Germinal center (tissue), 1 donor: Measurements from ENCODE around the gene EBP.

Experiments
- DNase-seq: peaks from one replicate; pipeline ENCODE4 v3.0.0; 2012; ENCODE audit warnings: mixed read lengths, low spot score

The EBP gene

DNA sequence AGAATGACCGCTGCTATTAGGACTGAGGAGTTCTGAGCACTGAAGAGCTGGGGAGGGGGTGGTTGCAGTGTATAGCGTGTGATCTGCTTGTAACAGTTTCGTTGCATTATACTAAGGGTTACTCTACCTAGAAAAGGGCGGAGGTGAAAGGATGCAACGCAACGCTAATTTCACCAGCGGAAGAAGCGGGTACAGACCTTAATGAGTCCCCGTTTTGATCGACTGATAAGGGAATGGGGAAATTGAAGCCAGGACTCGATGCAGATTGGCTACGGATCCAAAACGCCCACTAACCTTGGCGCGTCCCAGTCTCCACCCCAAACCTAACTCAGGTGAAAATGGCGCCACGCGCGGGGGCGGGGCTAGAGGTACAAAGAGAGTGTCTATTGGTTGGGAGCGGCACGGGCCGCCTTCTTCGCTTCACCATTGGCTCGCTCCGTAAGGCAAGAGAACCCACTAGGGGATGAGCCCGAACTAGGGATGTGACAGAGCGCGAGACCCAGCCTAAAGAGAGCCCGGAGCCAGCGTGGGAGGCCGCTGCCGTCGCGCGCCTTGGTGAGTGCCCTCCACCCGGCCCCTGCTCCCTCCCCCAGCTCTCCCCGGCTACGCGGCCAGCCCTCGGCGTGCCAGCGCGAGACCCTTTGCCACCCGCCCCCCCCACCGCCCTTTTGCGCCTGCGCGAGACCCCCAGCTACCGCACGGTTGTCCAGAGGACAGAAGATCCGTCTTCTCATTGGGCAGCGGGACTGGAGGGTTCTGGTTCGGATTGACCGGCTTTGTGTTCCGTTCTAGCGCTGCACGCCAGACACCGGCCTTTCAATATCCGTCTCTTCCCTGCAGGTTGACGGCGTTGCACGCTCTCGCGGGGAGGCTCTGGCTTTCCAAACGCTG, at the start of gene EBP:
Gene EBP, plus strand, starts transcription at position 456 of the 891 bp plus-strand sequence. CDS start 1,964 bp downstream, outside the sequence.
- DNase-seq: peak; percentile 92

DNA sequence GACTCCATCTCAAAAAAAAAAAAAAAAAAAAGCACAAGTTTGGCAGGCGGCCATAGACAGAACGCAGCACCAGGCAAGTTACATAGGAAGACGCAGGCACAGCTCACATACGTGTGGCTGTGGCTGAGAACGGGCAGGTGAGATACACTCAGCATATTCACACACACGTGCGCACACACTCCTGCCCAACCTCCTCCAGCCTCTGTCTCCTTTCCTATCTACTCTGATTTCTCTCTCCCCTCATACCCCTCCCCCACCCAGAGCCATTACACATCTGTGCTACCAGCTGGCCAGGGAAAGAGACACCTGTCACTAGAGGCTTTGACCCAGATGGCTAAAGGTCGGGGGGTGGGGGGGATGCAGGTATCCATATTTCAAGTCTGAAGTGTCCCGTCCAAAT, 49.4 kb upstream of the EBP start:
- DNase-seq: no peak

DNA sequence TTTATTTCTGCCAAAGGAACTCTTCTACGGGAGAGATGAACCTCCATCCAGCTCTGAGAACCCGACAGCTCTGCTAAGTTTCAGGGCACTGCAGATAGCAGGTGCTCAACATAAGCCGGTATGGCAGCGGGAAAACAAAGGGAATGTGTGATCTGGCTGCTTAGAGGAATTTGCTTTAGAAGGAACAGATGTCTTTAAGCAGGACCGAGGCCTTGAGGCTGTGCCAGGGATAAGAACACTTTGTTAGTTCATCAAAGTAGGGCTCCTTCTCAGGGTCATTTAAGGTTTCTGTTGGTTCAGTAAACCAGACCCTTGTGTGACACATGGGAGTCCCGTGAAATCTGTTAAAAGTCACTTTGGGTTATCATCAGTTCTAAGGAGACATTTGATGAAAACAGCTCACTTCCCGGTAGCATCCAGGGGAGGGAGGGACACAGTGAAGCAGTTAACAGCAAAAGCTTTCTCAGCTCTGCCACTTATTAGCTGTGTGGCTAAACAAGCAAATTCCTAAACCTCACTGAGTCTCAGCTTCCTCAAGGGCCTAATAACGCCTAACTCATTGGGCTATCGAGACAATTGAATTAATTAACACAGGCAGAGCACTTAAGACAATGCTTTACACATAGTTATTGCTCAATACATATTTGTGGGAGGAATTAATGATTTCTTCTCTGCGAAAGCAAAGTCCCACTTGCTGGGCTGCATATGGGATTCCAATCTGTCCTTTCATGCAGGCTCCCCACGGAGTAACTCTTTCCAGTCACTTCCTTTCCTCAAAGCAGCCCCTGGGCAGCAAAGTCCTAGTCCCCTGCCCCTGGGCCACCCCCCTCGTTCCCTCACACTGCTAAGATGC, 48.5 kb upstream of the EBP start:
- no peak for DNase-seq

DNA sequence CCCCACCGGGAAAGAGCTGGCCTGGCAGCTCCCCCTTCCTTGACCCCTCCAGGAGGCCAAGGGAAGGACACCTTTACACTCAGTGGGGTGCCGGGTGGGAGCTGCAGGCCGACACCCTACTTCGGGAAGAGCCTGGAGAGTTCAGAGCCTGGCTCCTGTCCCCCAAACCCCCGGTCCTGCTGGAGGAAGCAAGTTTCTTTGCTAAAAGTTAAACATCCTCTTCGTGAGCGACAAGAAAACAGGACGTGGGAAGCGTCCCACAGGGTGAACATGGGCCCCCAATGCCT, 48.0 kb upstream of the EBP start:
- no peak for DNase-seq

DNA sequence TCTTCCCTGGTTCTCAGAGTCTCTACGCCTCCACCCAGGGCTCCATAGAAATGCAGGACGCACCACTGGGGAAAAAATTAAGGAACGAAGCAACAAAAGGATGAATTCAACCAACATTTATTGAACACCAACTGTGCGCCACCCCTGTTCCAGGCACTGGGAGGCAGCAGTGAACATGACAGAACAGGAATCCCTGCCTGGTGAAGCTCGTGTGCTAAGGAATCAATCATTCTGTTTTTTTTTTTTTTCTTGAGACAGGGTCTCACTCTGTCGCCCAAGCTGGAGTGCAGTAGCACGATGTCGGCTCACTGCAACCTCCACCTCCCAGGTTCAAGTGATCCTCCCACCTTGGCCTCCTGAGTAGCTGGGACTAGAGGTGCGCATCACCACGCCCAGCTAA, 47.5 kb upstream of the EBP start:
- DNase-seq: no peak

DNA sequence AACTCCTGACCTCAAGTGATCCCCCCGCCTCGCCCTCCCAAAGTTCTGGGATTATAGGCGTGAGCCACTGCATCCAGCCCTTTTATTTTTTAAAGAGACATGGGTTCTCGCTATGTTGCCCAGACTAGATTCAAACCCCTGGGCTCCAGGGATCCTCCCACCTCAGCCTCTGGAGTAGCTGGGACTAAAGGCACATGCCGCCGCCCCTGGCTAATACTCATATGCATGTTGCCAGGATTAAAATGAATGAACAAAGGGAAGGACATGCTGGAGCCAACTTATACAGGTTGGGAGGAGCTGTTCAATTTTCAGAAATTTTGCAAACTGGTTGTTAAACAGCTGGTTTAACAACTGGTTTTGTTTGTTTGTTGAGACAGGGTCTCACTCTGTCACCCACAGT, 47.0 kb upstream of the EBP start:
- no peak for DNase-seq

DNA sequence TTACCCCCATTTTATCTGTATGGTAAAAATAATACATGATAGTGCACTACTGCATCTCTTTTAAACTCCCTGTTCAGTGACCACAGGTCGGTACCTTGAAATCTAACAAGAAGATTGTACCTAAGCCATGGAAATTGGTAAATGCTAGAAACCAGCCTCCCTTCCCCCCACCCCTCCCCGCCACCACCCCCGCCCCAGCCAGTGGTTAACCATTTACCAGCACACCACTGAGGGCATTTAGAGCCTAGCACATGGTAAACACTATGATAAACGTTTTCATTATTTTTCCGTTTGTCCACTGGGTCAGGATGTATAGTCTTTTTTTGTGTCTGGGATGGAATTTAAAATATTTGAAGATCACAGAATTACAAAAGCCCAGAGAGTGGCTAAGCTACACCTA, 46.3 kb upstream of the EBP start:
- no peak for DNase-seq

DNA sequence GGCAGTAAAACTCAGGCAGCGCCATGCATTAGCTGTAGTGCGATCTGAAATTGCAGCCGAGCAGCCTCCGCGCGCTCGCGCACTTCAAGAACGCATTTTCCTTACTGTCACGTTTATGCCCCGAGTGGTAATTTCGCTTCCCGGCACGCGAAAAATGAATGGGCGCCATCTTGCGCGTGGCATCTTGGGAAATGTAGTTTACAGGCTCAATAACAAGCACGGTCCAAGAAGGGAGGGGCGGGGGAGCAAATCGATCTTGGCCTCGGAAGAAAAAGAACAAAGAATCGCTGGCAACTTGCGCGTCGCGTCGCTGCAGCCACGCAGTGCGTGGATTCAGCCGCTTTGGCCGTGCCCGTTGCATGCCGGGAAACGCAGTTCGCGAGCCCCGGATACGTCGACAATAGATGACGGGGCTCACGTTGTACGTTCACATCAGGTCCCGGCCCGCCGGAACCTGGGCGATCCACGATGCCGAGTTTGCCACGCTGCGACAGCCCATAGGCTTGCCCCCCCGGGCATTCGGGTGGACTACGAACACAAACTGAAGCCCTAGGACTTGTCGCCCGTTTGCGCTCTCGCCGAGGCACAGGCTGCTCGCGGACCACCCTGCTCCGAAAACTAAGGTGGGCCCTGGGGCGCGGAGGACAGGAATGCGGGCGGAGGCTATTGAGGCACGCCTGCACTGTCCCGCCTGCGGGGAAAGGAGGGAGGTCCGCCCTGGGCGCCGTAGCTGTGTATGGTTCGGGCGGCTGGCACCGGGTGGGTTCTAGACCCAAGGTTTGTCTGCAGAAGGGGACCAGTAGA, 45.6 kb upstream of the EBP start, which contains the start of gene FTSJ1:
Gene FTSJ1, plus strand, starts transcription at position 426 of the 804 bp plus-strand sequence. CDS start 1,849 bp downstream, outside the sequence.
- peak; percentile 81 for DNase-seq

DNA sequence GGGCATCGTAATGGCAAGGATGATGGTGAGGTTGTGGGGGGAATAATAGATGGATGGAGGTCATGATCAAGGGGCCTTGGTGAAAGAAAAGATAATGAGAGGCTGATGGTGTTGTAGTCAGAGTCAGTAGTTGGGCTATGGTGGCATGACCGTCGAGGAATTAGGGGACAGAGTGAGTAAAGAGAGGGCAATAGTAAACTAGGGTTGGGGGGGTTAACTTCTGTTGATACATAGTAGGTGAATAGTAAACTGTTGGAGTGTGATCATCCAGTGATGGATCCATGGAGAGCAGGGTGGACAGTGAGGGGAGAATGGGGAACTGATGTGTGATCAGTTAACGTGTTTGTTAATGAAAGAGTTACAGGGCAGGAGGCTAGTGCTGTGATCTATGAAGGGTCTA, 44.7 kb upstream of the EBP start:
- DNase-seq: no peak

DNA sequence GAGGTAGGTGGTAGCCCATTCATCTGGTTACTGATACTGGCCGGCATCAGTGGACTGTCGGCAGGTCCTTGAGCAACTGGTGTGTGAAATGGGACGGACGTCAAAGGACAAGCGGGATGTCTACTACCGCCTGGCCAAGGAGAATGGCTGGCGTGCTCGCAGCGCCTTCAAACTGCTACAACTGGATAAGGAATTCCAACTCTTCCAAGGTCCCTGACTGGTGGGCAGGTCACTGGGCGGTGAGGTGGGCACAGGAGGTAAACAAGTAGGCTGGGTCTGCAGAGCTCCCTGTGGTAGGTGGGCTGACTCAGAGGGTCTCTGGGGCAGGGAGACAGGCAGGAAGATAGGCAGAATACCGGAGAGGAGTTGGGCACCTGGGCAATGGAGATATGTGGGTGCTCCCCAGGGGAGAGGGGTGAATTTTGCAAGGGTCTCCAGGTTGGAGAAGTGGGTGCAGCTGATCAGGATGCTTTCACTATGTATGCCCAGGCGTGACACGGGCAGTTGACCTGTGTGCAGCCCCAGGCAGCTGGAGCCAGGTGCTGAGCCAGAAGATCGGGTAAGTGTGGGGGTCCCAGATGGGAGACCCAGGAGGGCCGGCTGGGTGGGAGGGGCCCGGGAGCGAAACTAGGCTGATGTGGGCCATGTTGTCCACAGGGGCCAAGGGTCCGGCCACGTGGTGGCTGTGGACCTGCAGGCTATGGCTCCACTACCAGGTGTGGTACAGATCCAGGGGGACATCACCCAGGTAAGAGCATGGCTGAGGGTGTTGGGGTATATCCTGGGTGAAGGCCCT, 43.5 kb upstream of the EBP start:
- no peak for DNase-seq

DNA sequence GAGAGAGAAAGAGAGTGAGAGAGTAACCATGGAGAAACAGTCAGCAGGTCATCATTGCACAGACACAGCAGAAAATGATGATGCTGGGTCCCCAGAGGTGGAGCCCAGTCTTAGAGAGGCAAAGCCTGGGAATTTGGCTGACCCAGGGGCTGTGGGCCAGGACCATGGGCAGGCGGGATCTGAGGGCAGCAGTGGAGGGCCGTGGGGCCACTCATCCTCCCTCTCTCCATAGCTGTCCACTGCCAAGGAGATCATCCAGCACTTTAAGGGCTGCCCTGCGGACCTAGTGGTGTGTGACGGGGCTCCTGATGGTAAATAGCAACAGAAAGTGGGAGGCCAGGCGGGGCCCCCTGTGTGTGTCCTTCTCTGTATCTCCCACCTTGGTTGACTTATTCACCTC, 42.8 kb upstream of the EBP start:
- DNase-seq: no peak

DNA sequence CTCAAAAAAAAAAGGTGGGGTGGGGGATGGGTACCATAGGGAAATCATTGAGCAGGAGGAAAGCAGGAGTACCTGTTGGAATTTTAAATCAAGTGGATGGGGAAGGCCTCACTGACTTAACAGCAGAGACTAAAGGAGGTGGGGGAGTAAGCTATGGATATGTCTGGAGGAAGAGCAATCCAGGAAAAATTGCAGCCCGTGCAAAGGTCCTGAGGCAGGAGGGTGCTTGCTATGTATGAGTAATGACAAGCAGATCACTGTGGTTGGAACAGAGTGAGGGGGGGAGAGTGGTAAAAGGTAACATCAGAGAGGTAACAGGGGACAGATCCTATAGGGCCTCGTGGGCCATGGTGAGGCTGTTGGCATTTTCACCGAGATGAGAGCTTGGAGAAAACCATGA, 41.5 kb upstream of the EBP start:
- DNase-seq: no peak

DNA sequence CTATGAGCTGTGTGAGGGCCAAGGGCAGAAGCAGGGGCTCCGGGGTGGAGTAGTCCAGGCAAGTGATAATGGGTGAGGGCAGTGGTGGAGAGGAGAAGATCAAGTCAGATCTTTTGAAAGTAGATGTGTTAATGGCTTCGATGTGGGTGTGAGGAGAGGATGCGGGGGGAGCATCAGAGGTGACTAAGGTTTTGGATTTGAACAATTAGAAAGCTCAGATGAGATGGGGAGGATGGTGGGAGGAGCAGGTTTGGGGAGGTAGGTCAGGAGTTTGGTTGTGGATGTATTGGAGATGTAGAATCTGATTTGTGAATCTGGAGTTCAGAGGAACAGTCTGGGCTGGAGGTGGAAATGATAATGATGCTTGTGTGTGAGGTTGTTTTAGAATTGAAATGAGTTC, 41.0 kb upstream of the EBP start:
- no peak for DNase-seq

DNA sequence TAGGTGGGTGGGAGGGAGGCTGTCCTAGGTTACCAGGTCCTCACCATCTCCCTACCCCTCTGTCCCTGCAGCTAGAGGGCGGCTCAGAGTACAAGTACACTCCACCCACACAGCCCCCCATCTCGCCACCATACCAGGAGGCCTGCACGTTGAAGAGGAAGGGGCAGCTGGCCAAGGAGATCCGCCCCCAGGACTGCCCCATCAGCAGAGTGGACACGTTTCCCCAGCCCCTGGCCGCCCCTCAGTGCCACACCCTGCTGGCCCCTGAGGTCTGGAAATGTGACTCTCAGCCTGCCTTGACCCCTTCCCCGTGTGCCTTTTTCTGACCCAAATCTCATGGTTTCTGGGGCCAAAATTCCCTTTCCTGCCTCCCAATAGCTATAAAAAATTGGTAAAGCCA, 39.1 kb upstream of the EBP start:
- no peak for DNase-seq

DNA sequence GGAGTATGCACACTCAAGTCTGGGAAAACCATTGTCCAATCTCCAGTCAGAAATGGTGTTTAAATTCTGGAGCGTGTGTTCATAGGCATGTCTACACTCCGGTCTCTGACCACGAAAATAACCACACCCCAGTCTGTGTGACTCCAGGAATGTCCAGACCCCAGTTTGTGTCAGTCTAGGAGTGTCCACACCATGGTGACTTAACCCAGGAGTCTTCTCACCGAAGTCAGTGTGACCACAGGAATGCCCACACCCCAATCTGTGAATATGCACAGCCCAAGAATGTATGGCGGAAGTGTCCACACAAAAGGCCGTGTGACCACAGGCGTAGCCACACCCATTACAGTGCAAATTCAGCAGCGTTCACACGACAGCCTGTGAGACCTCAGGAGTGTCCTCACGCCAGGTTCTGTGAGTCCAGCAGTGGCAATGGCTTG, 34.2 kb upstream of the EBP start:
- DNase-seq: no peak

DNA sequence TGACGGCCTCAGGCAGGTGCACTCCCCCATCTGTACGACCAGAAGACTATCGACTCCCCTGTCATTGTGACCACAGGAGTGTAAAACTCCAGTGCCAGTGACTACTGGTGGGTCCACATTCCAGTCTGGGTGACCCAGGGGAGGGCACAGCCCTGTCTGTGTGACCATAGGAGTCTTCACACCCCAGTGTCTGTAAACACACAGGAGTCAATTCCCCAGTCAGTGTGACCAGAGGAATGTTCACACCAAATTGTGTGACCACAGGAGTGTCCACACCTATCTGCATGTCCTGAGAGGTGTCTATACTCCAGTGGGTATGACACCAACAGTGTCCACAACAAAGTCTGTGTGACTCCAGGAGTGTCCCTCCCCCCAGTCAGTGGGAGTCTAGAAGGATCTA, 33.6 kb upstream of the EBP start:
- DNase-seq: no peak

DNA sequence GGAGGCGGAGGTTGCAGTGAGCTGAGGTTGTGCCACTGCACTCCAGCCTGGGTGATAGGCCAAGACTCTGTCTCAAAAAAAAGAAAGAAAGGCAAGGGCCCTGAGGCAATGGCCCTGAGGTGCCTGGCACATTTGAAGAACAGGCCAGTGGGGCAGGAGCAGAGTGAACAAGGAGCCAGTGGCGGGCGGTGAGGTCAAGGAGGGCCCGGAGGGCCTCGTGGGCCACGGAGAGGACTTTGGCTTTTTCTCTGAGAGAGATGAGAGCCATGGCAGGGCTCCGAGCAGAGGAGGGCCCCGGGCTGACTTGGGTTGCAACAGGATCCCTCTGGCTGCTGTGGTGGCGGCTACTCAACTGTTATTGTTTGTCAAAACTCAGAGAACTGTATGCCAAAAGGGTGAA, 32.3 kb upstream of the EBP start:
- DNase-seq: no peak

DNA sequence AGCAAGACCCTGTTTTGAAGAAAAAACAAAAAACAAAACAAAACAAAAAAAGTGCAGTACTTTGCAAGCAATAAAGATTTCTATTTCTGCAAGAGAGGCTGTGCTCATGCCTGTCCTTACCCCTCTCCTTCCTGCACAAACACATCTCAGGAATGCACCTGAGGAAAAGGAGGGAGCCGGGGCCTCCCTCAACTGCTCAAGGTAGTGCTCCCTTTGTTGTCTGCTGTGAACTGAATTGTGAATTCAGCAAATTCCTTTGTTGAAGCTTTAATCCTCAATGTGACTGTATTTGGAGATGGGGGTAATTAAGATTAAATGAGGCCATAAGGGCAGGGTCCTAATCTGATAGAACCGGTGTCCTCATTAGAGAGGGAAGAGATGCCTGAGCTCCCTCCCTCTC, 31.7 kb upstream of the EBP start:
- no peak for DNase-seq

DNA sequence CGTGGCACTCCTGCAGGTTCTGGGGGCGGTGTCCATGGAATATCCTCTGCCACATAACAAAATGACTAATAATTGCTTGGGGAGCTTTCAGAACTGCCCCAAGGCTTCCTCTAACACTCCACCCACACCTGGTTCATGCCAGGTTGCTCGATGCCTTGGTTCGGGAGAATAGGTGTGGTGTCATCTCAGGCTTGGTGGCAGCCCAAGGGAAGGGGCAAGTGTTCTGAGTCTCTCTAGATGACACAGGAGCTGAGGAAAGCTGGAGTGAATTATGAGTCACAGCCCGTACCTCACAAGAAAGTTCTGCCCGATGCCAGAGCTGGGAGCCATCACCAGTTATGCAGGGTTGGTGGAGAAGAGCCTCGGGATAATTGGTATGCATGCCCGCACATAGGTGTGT, 30.9 kb upstream of the EBP start:
- DNase-seq: no peak

DNA sequence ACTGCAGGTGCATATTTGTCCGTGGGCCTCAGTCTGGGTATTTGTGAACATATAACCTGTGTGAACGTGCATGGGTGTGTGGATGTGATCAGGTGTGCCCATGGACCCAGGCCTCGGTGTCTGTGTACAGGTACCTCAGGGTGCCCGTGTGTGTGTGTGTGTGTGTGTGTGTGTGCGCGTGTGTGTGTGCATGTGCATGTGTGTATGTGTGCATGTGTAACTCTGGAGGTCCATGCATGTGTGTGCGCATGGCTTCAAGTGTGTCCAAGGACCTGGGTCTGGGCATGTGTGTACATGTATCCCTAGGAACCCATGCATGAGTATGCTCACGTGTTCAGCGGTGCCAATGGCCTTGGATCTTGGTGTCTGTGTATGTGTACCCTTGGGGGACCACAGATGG, 29.8 kb upstream of the EBP start:
- DNase-seq: no peak

DNA sequence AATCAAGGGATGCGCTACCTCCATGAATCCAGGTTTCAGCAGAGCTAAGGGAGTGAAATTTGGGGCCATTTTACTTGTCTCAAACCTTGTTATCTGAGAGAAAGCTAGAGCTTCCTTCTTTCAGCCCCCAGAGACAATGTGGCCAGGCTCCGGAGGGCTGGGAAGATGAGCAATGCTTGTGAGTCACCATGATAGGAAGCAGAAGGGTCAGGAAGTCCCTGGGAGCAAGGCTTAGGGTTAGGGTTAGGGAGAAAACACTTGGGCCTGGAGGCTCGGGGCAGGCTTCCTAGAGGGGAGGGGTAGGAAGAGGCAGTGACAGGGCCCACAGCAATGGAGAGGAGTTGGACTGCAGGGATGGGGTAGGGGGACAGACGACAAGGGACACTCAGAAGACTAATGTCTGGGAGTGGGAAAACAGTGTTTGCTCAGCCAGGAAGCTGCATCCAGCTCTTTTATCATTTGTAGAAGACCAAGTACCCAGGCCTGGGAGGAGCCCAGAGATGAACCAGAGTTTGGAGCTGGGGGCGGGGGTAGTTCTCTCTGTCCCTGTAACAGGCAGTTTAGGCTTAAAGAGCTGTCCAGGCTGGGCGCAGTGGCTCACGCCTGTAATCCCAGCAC, 29.2 kb upstream of the EBP start:
- DNase-seq: no peak
